HAP-1 (cell line): ENCODE data around the gene TMEM119.
"Not testable (repeated sequence)": the region's sequence is repeated elsewhere in the genome, so short reads cannot be mapped to it uniquely, and the experiment has no call there.

ENCODE experiments used
- DNase-seq, 2 experiments: peaks; one replicate each; pipeline ENCODE4 v3.0.0-alpha.2; 2016 to 2020; ENCODE audit warnings: low spot score in 2 of 2
- H3K27me3 ChIP-seq: fragments of 250-450 bp; sonication (Bioruptor Pico); 2 replicates; pipeline ENCODE4 v1.5.1; 2020; ENCODE audit warnings: low read depth, mild to moderate bottlenecking, moderate library complexity
- H3K36me3 ChIP-seq: fragments of 250-450 bp; sonication (Bioruptor Pico); replicated peaks from 2 replicates; pipeline ENCODE4 v1.5.1; 2020; ENCODE audit warnings: mild to moderate bottlenecking
- H3K4me1 ChIP-seq: fragments of 250-450 bp; sonication (Bioruptor Pico); 2 replicates; pipeline ENCODE4 v1.5.1; 2020; ENCODE audit warnings: mild to moderate bottlenecking
- H3K4me3 ChIP-seq: fragments of 250-450 bp; sonication (Bioruptor Pico); 2 replicates; pipeline ENCODE4 v1.5.1; 2020; ENCODE audit warnings: mild to moderate bottlenecking, moderate library complexity
- H3K9me3 ChIP-seq: fragments of 250-450 bp; sonication (Bioruptor Pico); 2 replicates; pipeline ENCODE4 v1.5.1; 2020; ENCODE audit warnings: mild to moderate bottlenecking, moderate library complexity
- in situ Hi-C: fragments of 300-500 bp; cut with MboI; formaldehyde crosslinking; loops from 3 replicates; pipeline ENCODE4 v1.14.3; 2020; ENCODE audit warnings: low sequenced_read_pairs, inconsistent platforms, mixed read lengths

Gene TMEM119

DNA sequence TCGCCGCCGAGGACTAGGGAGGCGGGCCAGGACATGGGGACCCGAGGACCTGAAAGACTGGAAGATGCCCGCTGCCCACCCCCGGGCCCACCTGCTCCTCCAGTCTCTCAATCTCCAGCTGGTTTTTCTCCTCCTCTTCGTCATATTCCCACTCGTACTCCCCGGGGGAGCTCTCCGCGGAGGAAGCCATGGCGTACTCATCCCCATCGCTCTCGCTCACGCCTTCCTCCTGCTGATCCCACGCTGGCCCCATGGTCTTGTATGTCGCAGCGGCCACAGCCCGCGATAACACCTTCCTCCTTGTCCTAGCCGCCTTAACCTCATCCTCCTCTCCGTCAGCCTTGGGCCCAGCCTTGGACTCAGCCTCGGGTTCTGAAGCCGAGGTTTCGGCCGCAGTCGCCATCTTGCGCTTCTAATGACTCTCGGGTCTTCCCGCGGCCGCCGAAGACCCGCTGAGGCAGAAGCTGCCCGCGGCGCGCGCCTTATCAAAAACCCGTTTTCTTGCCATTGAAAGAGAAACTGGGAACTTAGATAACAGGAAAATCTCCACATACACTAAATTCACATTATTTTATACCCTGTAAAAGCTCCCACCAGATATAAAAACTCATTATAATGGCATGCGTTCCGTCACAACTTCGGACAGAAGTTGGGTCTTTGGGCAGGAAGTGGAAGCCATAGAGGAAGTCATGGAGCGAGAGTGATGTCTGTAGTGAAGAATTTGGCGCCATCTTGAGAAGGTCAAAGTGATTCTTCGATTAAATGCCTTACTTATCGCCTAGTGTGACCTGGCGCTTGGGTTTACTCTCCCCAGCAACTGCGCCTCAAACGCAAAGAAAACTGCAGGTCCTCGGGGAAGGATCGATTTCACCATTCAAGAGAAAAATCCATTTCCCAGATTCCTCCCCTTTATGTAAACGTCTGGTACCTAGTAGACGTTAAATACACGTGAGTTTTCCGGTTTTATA, 36.8 kb downstream of the TMEM119 start, which contains the start of gene SART3:
TSS of gene SART3 (minus strand) at position 422 of the 968 bp plus-strand sequence. CDS start at position 403, 19 bp downstream.
- peaks cover 34% of the 10 kb centered on the region for H3K36me3 ChIP-seq

DNA sequence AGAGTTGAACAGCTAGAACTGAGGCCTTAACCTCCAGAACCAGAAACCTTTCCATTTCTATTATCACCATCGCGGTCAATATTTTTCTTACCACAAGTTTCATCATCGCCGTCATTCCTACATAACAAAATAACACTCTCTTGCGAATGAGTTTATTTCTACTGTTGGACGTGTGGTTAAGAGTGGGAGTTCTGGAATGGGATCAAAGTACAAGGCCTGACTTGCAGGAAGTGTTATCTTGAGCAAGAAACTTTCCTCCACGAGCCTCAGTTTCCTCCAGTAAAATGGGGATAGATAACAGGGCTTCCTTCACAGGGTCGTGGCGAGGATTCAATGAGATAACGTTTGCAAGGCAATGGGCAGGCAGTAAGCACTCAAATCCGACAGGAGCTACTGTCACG, 37.6 kb downstream of the TMEM119 start:
- Histone ChIP-seq H3K9me3 (no peaks in the 10 kb centered on the region), H3K27me3 (no peaks in the 10 kb centered on the region), H3K4me3 (peak overlapping the region; percentile 86), H3K36me3 (peaks cover 28% of the 10 kb centered on the region), H3K4me1 (peaks cover 8% of the 10 kb centered on the region)
- in situ Hi-C loops, result loop anchor here (10.0 kb wide), 2 partner anchors 244 to 534 kb away; partner anchors contain the start of genes ALKBH2 and UNG
- DNase-seq, result no peak

More for the DNA sequence above, 36.8 kb downstream of the TMEM119 start, which contains the start of gene SART3:
- H3K4me3 ChIP-seq, result peak within 1 kb of the TSS; percentile 86
- H3K9me3 ChIP-seq, result no peaks in the 10 kb centered on the region
- peaks cover 8% of the 10 kb centered on the region for H3K4me1 ChIP-seq
- in situ Hi-C loops, result loop anchor here (10.0 kb wide), 2 partner anchors 244 to 534 kb away; partner anchors contain the start of genes ALKBH2 and UNG
- DNase-seq, result peak; percentile 82 to 87
- no peaks in the 10 kb centered on the region for H3K27me3 ChIP-seq

DNA sequence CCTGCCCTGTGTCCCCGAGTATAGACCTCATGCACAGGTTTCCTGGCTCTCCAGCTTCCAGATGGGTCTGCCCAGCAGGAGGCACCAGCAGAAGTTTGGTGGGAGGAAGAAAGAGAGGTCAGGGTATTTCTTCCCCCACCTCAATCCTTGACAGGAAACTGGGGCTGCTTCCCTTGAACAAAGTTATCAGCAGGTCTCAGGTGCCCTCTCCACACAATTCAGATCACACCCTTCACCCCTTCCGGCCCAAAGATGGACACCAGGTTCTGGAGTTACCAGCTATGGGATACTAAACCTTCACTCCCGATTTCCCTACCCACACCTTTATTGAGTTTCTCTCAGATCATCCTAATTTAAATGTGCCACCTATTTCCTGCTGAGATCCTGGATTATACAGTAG, 38.1 kb downstream of the TMEM119 start:
- H3K4me3 ChIP-seq, result peak overlapping the region; percentile 86
- peaks cover 23% of the 10 kb centered on the region for H3K36me3 ChIP-seq
- peaks cover 8% of the 10 kb centered on the region for H3K4me1 ChIP-seq
- in situ Hi-C loops, result loop anchor here (10.0 kb wide), 2 partner anchors 245 to 535 kb away; partner anchors contain the start of genes ALKBH2 and UNG
- H3K9me3 ChIP-seq, result no peaks in the 10 kb centered on the region
- DNase-seq, result no peak
- no peaks in the 10 kb centered on the region for H3K27me3 ChIP-seq

DNA sequence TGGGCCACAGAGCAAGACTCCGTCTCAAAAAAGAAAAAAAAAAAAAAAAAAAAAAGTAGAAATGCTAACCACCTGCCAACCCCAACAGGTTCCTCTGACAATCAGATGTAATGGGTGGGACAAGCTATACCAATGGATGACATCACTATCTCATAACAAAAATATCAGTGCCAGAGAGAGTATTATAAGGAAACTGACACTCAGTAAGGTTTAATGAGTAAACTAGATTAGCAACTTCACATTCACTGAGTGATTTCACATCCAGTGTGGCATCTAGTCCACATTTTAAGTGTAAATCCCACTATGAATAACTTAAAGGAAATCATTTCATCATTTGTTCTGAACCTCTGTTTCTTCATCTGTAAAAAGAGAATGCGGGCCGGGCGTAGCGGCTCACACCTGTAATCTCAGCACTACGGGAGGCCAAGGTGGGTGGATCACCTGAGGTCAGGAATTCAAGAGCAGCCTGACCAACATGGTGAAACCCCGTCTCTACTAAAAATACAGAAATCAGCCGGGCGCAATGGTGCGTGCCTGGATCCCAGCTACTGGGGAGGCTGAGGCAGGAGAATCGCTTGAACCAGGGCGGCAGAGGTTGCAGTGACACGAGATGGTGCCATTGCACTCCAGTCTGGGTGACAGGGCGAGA, 38.8 kb downstream of the TMEM119 start:
- no peak for DNase-seq
- H3K36me3 ChIP-seq, result peaks cover 17% of the 10 kb centered on the region
- H3K9me3 ChIP-seq, result no peaks in the 10 kb centered on the region
- in situ Hi-C loops, result no loop called here
- H3K4me3 ChIP-seq, result no peak overlapping the region
- H3K27me3 ChIP-seq, result no peaks in the 10 kb centered on the region
- peaks cover 8% of the 10 kb centered on the region for H3K4me1 ChIP-seq

DNA sequence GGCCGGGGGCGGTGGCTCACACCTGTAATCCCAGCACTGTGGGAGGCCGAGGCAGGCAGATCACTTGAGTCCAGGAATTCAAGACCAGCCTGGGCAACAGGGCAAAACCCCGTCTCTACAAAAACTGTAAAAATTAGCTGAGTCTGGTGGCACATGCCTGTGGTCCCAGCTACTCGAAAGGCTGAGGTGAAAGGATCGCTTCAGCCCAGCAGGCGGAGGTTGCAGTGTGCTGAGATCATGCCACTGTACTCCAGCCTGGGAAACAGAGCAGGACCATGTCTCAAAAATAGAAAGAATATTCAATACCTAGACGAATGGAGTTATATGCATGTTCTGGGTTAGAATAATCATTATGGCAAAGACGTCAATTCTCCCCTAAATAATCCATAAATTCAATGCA, 42.5 kb downstream of the TMEM119 start:
- H3K36me3 ChIP-seq, result peaks cover 12% of the 10 kb centered on the region; the same call in 1 of the 2 replicates
- H3K4me3 ChIP-seq, H3K9me3 ChIP-seq, DNase-seq, in situ Hi-C loops, H3K27me3 ChIP-seq, H3K4me1 ChIP-seq: not testable (repeated sequence)

DNA sequence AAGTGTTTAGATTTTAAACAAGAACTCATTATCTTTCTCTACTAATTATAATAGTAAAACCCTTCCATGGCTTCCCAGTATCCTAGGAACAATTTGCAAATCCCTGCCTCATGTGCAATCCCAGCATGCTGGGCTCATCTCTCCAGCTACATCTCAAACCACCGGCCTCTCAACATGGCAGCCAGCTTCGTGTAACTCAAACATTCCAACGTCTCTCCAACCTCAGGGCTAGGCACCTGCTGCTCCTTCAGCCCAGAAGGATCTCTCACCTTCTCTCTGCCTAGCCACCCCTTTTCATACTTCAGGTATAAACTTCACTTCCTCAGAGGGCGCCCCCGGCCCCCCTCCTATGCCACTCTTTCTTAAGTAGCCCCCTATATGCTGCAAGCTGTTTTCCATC, 44.1 kb downstream of the TMEM119 start:
- H3K27me3 ChIP-seq, result no peaks in the 10 kb centered on the region
- H3K4me3 ChIP-seq, result no peak overlapping the region
- peaks cover 20% of the 10 kb centered on the region for H3K36me3 ChIP-seq
- DNase-seq, result no peak
- in situ Hi-C loops, result no loop called here
- H3K9me3 ChIP-seq, result no peaks in the 10 kb centered on the region
- H3K4me1 ChIP-seq, result peaks cover 6% of the 10 kb centered on the region; the same call in 1 of the 2 replicates

DNA sequence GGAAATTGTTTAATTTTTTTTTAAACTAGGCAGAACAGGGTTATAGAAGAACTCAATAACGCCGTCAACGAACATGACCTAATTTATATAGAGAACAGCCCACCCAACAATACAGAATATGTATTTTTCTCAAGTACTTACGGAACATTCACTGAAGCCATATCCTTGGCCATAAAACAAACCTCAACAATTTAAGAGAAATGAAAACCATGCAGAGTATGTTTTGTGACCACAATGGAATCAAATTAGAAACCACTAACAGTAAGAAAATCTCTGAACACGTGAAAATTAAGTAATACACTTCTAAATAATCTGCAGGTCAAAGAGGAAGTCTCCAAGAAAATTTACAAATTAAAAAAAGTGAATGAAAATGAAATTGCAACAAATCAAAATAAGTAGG, 46.3 kb downstream of the TMEM119 start:
- H3K9me3 ChIP-seq, result no peaks in the 10 kb centered on the region
- in situ Hi-C loops, result no loop called here
- H3K36me3 ChIP-seq, result peaks cover 32% of the 10 kb centered on the region
- H3K27me3 ChIP-seq, result no peaks in the 10 kb centered on the region
- no peak overlapping the region for H3K4me3 ChIP-seq
- peaks cover 6% of the 10 kb centered on the region; the same call in 1 of the 2 replicates for H3K4me1 ChIP-seq
- no peak for DNase-seq

DNA sequence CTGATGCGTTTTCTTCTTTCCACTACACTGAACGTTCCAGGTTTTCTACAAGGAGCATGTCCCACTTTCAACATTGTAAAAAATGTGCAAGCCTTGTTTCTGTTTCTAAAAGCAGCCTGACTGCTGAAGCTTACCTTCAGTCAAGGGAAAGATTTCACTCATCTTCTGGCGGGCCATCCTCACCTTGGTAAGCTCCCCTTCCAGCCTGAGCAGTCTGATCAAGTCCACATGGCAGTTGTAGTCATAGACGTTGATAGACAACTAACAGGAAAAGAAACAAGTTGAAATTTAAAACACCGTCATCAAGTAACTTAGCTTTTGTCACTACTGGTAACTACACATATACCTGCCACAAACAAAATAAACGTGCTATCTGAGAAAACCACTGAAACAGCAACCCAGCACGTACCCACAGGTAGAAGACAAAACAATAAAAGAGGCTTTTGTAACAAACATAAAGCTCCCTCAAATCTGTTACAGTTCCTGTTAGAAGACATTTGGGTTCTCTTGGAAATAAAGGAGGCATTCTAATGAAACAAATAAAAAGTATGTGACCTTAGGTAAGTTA, 48.8 kb downstream of the TMEM119 start:
- no peaks in the 10 kb centered on the region for H3K9me3 ChIP-seq
- DNase-seq, result no peak
- H3K27me3 ChIP-seq, result no peaks in the 10 kb centered on the region
- H3K4me1 ChIP-seq, result peaks cover 6% of the 10 kb centered on the region; the same call in 1 of the 2 replicates
- in situ Hi-C loops, result loop anchor here (25.0 kb wide), 1 partner anchor 812 kb away; no protein-coding TSS in a partner anchor
- peaks cover 47% of the 10 kb centered on the region for H3K36me3 ChIP-seq
- no peak overlapping the region for H3K4me3 ChIP-seq

DNA sequence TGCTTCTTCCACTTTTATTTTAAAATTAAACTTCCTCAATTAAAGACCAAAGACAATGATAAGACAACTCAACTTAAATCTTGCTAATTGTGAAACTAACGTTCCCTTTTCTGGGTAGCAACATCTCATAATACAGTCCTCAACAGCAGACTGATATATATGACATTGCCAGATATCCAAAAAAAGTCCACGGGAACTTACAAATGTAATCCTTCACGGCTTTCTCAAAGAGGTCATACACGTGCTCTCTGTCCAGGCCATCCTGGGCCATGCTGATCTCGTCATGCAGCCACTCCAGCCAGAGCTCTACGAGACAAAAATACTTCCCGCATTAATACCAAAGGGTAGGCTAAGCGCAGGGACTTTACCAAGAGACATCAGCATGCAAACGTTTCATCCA, 50.2 kb downstream of the TMEM119 start:
- no peak for DNase-seq
- Histone ChIP-seq H3K4me1 (peaks cover 6% of the 10 kb centered on the region; the same call in 1 of the 2 replicates), H3K9me3 (no peaks in the 10 kb centered on the region), H3K27me3 (no peaks in the 10 kb centered on the region), H3K4me3 (no peak overlapping the region), H3K36me3 (peaks cover 61% of the 10 kb centered on the region)
- in situ Hi-C loops, result loop anchor here (25.0 kb wide), 1 partner anchor 810 kb away; no protein-coding TSS in a partner anchor

DNA sequence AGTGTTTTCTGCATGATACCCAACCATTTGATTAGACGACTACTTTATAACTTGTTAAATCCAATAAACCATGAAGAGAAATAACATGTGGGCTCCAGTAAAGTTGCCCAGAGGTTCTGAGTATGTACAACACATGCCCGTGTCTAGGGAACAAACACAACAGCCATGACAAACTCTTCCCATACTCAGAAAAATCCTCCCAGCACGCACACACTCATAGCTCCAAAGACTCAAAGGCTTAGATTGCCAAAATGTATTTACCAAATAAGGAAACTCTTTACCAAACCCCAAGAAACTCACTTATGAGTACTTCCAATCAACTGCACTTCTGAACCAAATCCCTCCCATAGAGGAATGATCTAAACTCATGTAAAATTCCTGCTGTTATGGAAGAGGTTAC, 54.2 kb downstream of the TMEM119 start:
- Histone ChIP-seq H3K9me3 (no peaks in the 10 kb centered on the region), H3K27me3 (no peaks in the 10 kb centered on the region), H3K36me3 (peaks cover 77% of the 10 kb centered on the region), H3K4me1 (no peaks in the 10 kb centered on the region), H3K4me3 (no peak overlapping the region)
- in situ Hi-C loops, result loop anchor here (25.0 kb wide), 1 partner anchor 806 kb away; no protein-coding TSS in a partner anchor
- DNase-seq, result no peak

DNA sequence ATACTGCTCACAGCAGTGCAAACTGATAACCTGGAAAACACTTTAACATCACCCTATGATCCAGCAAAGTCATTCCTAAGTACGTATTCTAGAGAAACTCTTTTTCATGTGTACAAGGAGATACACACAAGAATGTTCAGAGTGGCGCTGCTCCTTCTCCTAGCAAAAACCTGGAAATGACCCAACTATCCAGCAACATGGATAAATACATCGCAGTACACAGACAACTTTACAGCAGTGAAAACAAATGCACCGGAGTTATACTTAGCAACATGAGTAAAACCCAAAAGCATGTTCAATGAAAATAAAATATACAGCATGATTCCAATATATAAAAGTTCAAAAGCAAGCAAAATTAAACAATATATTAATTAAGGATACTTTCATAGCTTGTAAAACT, 55.6 kb downstream of the TMEM119 start:
- DNase-seq, result no peak
- H3K4me3 ChIP-seq, result no peak overlapping the region
- no peaks in the 10 kb centered on the region for H3K9me3 ChIP-seq
- peaks cover 76% of the 10 kb centered on the region for H3K36me3 ChIP-seq
- H3K4me1 ChIP-seq, result no peaks in the 10 kb centered on the region
- in situ Hi-C loops, result loop anchor here (25.0 kb wide), 1 partner anchor 805 kb away; no protein-coding TSS in a partner anchor
- no peaks in the 10 kb centered on the region for H3K27me3 ChIP-seq
